HEK293 (cell line): ENCODE measurements around the gene PLCB1.
"Not testable (repeated sequence)": the region's sequence is repeated elsewhere in the genome, so short reads cannot be mapped to it uniquely, and the experiment has no call there.

Experiments
- CTCF ChIA-PET: fragments of 350-600 bp; formaldehyde crosslinking; extraction: SDS; loops from one replicate; lab custom pipeline; 2021; ENCODE audit warnings: antibody characterized with exemption; lab: Yijun Ruan, JAX
- POLR2A ChIA-PET: fragments of 300-600 bp; formaldehyde crosslinking; extraction: SDS; loops from one replicate; lab custom pipeline; 2020; ENCODE audit warnings: antibody characterized with exemption, inconsistent platforms; lab: Yijun Ruan, JAX
- H3K27ac ChIP-seq: fragments of 200-500 bp; sonication (Bioruptor generic); 2 replicates; pipeline ENCODE4 v1.5.1; 2014; ENCODE audit warnings: low read depth, low read length, control low read depth, inconsistent platforms; ENCODE audit errors: extremely low read depth
- H3K36me3 ChIP-seq, 2 experiments: fragments of 200-500 bp in 1 of 2; sonication (Bioruptor generic) in 1 of 2; 1 replicate in 1 of 2; 2 replicates in 1 of 2; pipeline ENCODE4 v1.5.1; 2014 to 2017; ENCODE audit warnings: inconsistent platforms in 2 of 2, low read length in 2 of 2; ENCODE audit not compliant: control insufficient read depth in 2 of 2, insufficient read depth in 1 of 2
- H3K4me1 ChIP-seq: fragments of 200-500 bp; sonication (Bioruptor generic); 2 replicates; pipeline ENCODE4 v1.5.1; 2014; ENCODE audit warnings: mild to moderate bottlenecking, low read length, inconsistent platforms; ENCODE audit not compliant: control insufficient read depth, insufficient read depth
- H3K4me3 ChIP-seq: 2 replicates; pipeline ENCODE4 v1.5.1; 2011; ENCODE audit warnings: low read depth, mild to moderate bottlenecking, control low read depth, low read length, moderate library complexity
- H3K9me3 ChIP-seq: fragments of 200-500 bp; sonication (Bioruptor generic); 2 replicates; pipeline ENCODE4 v1.5.1; 2014; ENCODE audit warnings: low read depth, low read length, inconsistent platforms; ENCODE audit not compliant: control insufficient read depth, insufficient read depth
- AEBP2 ChIP-seq: fragments of 450-650 bp; formaldehyde crosslinking; IDR thresholded peaks from 2 replicates; pipeline ENCODE4 v1.5.1; 2016; ENCODE audit warnings: missing biosample characterization, missing genetic modification characterization, borderline replicate concordance
- ATF2 ChIP-seq: fragments of 450-650 bp; formaldehyde crosslinking; IDR thresholded peaks from 2 replicates; pipeline ENCODE4 v1.5.1; 2016; ENCODE audit warnings: missing biosample characterization, missing genetic modification characterization, low read depth
- GFI1B ChIP-seq: fragments of 450-650 bp; formaldehyde crosslinking; IDR thresholded peaks from 2 replicates; pipeline ENCODE4 v1.5.1; 2016; ENCODE audit warnings: missing biosample characterization, missing genetic modification characterization
- HOXC10 ChIP-seq: sonication (generic); formaldehyde crosslinking; IDR thresholded peaks from 2 replicates; pipeline ENCODE4 v1.8.1; 2023; ENCODE audit warnings: mild to moderate bottlenecking, missing genetic modification reagents
- SP3 ChIP-seq: fragments of 450-650 bp; formaldehyde crosslinking; IDR thresholded peaks from 2 replicates; pipeline ENCODE4 v1.5.1; 2016; ENCODE audit warnings: missing biosample characterization, missing genetic modification characterization
- ZBTB1 ChIP-seq: fragments of 450-650 bp; formaldehyde crosslinking; IDR thresholded peaks from 2 replicates; pipeline ENCODE4 v1.5.1; 2016; ENCODE audit warnings: missing biosample characterization, missing genetic modification characterization
- ZBTB20 ChIP-seq: fragments of 450-650 bp; formaldehyde crosslinking; IDR thresholded peaks from 2 replicates; pipeline ENCODE4 v1.5.1; 2016; ENCODE audit warnings: missing biosample characterization, missing genetic modification characterization
- ZBTB26 ChIP-seq: fragments of 450-650 bp; formaldehyde crosslinking; optimal IDR thresholded peaks from 2 replicates; pipeline ENCODE3; 2016; ENCODE audit warnings: missing biosample characterization, mild to moderate bottlenecking, missing genetic modification characterization
- ZIC2 ChIP-seq: fragments of 450-650 bp; formaldehyde crosslinking; IDR thresholded peaks from 2 replicates; pipeline ENCODE4 v1.5.1; 2016; ENCODE audit warnings: missing biosample characterization, missing genetic modification characterization
- ZNF140 ChIP-seq: fragments of 450-650 bp; formaldehyde crosslinking; IDR thresholded peaks from 2 replicates; pipeline ENCODE4 v1.5.1; 2016; ENCODE audit warnings: missing biosample characterization, missing genetic modification characterization
- ZNF248 ChIP-seq: fragments of 450-650 bp; formaldehyde crosslinking; IDR thresholded peaks from 2 replicates; pipeline ENCODE4 v1.5.1; 2017; ENCODE audit warnings: missing biosample characterization, missing genetic modification characterization
- ZNF274 ChIP-seq, 2 experiments: fragments of 200-500 bp in 1 of 2; fragments of 450-650 bp in 1 of 2; sonication (Bioruptor generic) in 1 of 2; formaldehyde crosslinking in 1 of 2; IDR thresholded peaks; 2 replicates each; pipeline versions ENCODE4 v1.5.1 to v1.6.1; 2014 to 2016; ENCODE audit warnings: borderline replicate concordance in 1 of 2, inconsistent platforms in 1 of 2, low read length in 1 of 2, missing biosample characterization in 1 of 2, missing genetic modification characterization in 1 of 2
- ZNF335 ChIP-seq: fragments of 450-650 bp; formaldehyde crosslinking; conservative IDR thresholded peaks from 2 replicates; pipeline ENCODE4 v1.5.1; 2016; ENCODE audit warnings: missing biosample characterization, missing genetic modification characterization
- ZNF426 ChIP-seq: fragments of 450-650 bp; formaldehyde crosslinking; IDR thresholded peaks from 2 replicates; pipeline ENCODE4 v1.5.1; 2017; ENCODE audit warnings: missing biosample characterization, missing genetic modification characterization, mild to moderate bottlenecking, inconsistent platforms, moderate library complexity
- ZNF510 ChIP-seq: fragments of 450-650 bp; formaldehyde crosslinking; IDR thresholded peaks from 2 replicates; pipeline ENCODE4 v1.5.1; 2018; ENCODE audit warnings: mild to moderate bottlenecking, missing genetic modification characterization, missing biosample characterization; ENCODE audit not compliant: insufficient replicate concordance
- ZNF548 ChIP-seq: fragments of 450-650 bp; formaldehyde crosslinking; IDR thresholded peaks from 2 replicates; pipeline ENCODE4 v1.5.1; 2016; ENCODE audit warnings: missing biosample characterization, missing genetic modification characterization
- ZNF677 ChIP-seq: fragments of 450-650 bp; IDR thresholded peaks from 2 replicates; pipeline ENCODE4 v1.5.0; 2018; ENCODE audit warnings: missing biosample characterization, mild to moderate bottlenecking, missing genetic modification characterization, moderate library complexity
- ZNF701 ChIP-seq: fragments of 450-650 bp; formaldehyde crosslinking; IDR thresholded peaks from 2 replicates; pipeline ENCODE4 v1.5.1; 2016; ENCODE audit warnings: missing biosample characterization, missing genetic modification characterization
- ZNF747 ChIP-seq: fragments of 450-650 bp; formaldehyde crosslinking; IDR thresholded peaks from 2 replicates; pipeline ENCODE4 v1.5.1; 2016; ENCODE audit warnings: missing biosample characterization, missing genetic modification characterization
- ZNF791 ChIP-seq: fragments of 450-650 bp; formaldehyde crosslinking; IDR thresholded peaks from 2 replicates; pipeline ENCODE4 v1.5.1; 2016; ENCODE audit warnings: missing biosample characterization, missing genetic modification characterization
- ZSCAN30 ChIP-seq: fragments of 450-650 bp; IDR thresholded peaks from 2 replicates; pipeline ENCODE4 v1.5.1; 2018; ENCODE audit warnings: missing biosample characterization, mild to moderate bottlenecking, missing genetic modification characterization, moderate library complexity
- ZXDB ChIP-seq: fragments of 450-650 bp; formaldehyde crosslinking; IDR thresholded peaks from 2 replicates; pipeline ENCODE4 v1.5.1; 2016; ENCODE audit warnings: missing biosample characterization, missing genetic modification characterization
- TF ChIP-seq, protein P1 (sequence below): fragments of 450-650 bp; formaldehyde crosslinking; IDR thresholded peaks from 2 replicates; pipeline ENCODE4 v1.5.1; 2016; ENCODE audit warnings: missing biosample characterization, missing genetic modification characterization
- TF ChIP-seq, protein P2 (sequence below): fragments of 450-650 bp; formaldehyde crosslinking; IDR thresholded peaks from 2 replicates; pipeline ENCODE4 v1.5.1; 2016; ENCODE audit warnings: missing biosample characterization, missing genetic modification characterization

Gene PLCB1

GRCh38 chr20:8114612-8115011 is 17.5 kb upstream of the PLCB1 start:
- CTCF ChIA-PET, H3K27ac ChIP-seq, H3K4me3 ChIP-seq, H3K4me1 ChIP-seq, POLR2A ChIA-PET, H3K9me3 ChIP-seq, H3K36me3 ChIP-seq: not testable (repeated sequence)
- TF ChIP-seq ZBTB26 (tag by site-specific recombination): peak; percentile 43

DNA sequence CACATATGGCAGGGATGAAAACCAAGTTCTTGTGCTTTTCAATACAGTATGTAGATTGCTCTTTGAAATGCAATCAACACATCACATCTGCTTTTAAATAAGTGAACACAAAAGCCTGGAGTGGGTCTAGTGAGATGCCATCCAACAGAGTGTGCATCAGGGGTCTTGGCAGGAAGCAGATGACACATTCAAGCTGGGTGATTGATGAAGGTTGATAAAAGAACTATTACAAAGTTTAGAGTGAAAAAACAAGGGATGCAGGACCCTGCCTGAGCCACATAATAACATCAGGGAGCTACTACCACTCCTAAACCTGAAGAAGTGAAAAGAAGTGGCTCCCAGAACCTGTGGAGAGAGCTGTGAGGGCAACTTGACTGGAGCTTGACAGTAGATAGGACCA is 16.6 kb upstream of the PLCB1 start:
- Histone ChIP-seq H3K36me3 (no peaks in the 10 kb centered on the region), H3K4me1 (no peaks in the 10 kb centered on the region), H3K9me3 (no peaks in the 10 kb centered on the region), H3K4me3 (no peak overlapping the region), H3K27ac (no peak overlapping the region)
- ChIA-PET POLR2A (no interaction called here), CTCF (no interaction called here)
- no peak for TF ChIP-seq SP3
- no peak for TF ChIP-seq ZBTB1
- TF ChIP-seq ZNF791 (tag by site-specific recombination): no peak
- TF ChIP-seq ZXDB: no peak
- no peak for TF ChIP-seq ZNF677 (tag by site-specific recombination)
- TF ChIP-seq ZIC2 (tag by site-specific recombination): no peak
- TF ChIP-seq ZNF140 (tag by site-specific recombination): no peak
- no peak for TF ChIP-seq ZNF426 (tag by site-specific recombination)
- no peak for TF ChIP-seq ZNF274 (IDR thresholded peaks at IDR 0.05; ENCODE audit: low read length)
- TF ChIP-seq ZNF274 (tag by site-specific recombination; IDR thresholded peaks at IDR 0.05; ENCODE audit: borderline replicate concordance): no peak
- TF ChIP-seq ZNF335: no peak
- no peak for TF ChIP-seq GFI1B (tag by site-specific recombination)
- no peak for TF ChIP-seq ZBTB26 (tag by site-specific recombination)
- TF ChIP-seq, protein P1, sequence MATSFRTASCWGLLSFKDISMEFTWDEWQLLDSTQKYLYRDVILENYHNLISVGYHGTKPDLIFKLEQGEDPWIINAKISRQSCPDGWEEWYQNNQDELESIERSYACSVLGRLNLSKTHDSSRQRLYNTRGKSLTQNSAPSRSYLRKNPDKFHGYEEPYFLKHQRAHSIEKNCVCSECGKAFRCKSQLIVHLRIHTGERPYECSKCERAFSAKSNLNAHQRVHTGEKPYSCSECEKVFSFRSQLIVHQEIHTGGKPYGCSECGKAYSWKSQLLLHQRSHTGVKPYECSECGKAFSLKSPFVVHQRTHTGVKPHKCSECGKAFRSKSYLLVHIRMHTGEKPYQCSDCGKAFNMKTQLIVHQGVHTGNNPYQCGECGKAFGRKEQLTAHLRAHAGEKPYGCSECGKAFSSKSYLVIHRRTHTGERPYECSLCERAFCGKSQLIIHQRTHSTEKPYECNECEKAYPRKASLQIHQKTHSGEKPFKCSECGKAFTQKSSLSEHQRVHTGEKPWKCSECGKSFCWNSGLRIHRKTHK (tag by site-specific recombination): no peak
- no peak for TF ChIP-seq HOXC10 (CRISPR knock-in tag)
- TF ChIP-seq, all 188 proteins: peak for 0

GRCh38 chr20:8116067-8116811 is 15.8 kb upstream of the PLCB1 start:
- Histone ChIP-seq H3K4me1 (no peaks in the 10 kb centered on the region), H3K27ac (no peak overlapping the region), H3K4me3 (no peak overlapping the region), H3K36me3 (no peaks in the 10 kb centered on the region), H3K9me3 (no peaks in the 10 kb centered on the region)
- POLR2A ChIA-PET: no interaction called here
- CTCF ChIA-PET: interaction anchor here (0.6 kb wide), 1 partner anchor 272 kb away, joined by 3 read pairs; no protein-coding TSS in a partner anchor
- TF ChIP-seq ZSCAN30 (tag by site-specific recombination): no peak
- TF ChIP-seq, protein P2, sequence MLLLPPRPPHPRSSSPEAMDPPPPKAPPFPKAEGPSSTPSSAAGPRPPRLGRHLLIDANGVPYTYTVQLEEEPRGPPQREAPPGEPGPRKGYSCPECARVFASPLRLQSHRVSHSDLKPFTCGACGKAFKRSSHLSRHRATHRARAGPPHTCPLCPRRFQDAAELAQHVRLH (tag by site-specific recombination): no peak
- TF ChIP-seq ZNF701 (tag by site-specific recombination): no peak
- TF ChIP-seq ZBTB20 (tag by site-specific recombination): no peak
- TF ChIP-seq ZNF510 (tag by site-specific recombination): no peak
- no peak for TF ChIP-seq ZNF248 (tag by site-specific recombination)
- TF ChIP-seq AEBP2 (tag by site-specific recombination): no peak
- TF ChIP-seq ZNF747: no peak
- no peak for TF ChIP-seq ATF2
- no peak for TF ChIP-seq ZNF548 (tag by site-specific recombination)
